PC-3 (cell line): ENCODE data around the gene CERS1. TPM values are rescaled to one million over a fixed set of nuclear protein-coding genes. Genes with fewer than 3 reads are reported as not detected.

Source experiments
- ATAC-seq: fragments of 200-7000 bp; cut with Tn5 transposase; 2 replicates; pipeline ENCODE4 v1.9.1; 2020; ENCODE audit warnings: mild to moderate bottlenecking, moderate library complexity
- BruUV-seq: library from RNA; stranded (reverse); fragments of 400-500 nt; replicated peaks from 2 replicates; lab custom pipeline; 2021; lab: Mats Ljungman, UMichigan
- CTCF ChIA-PET: fragments of 300-600 bp; sonication (Branson Sonifier 250); formaldehyde crosslinking; loops from one replicate; lab custom pipeline; 2022; ENCODE audit warnings: antibody characterized with exemption; lab: Charles Lee
- POLR2A ChIA-PET: fragments of 300-600 bp; sonication (Branson Sonifier 250); formaldehyde crosslinking; loops from one replicate; lab custom pipeline; 2022; ENCODE audit warnings: antibody characterized with exemption; ENCODE audit not compliant: unreplicated experiment; lab: Charles Lee
- DNase-seq: peaks from one replicate; pipeline ENCODE4 v3.0.0-alpha.2; 2015
- H2AFZ ChIP-seq: fragments of 300-600 bp; sonication (generic); 2 replicates; pipeline ENCODE4 v1.6.0; 2016; ENCODE audit warnings: antibody characterized with exemption, low read length
- H3F3A ChIP-seq: fragments of 300-600 bp; sonication (generic); one replicate; pipeline ENCODE4 v1.6.0; 2017; ENCODE audit warnings: antibody characterized with exemption, low read length, control low read depth, mild to moderate bottlenecking; ENCODE audit not compliant: unreplicated experiment
- H3K27ac ChIP-seq: fragments of 300-600 bp; sonication (generic); 2 replicates; pipeline ENCODE4 v1.5.1; 2016; ENCODE audit warnings: mild to moderate bottlenecking, low read length
- H3K27me3 ChIP-seq: fragments of 300-600 bp; sonication (generic); 2 replicates; pipeline ENCODE4 v1.6.1; 2016; ENCODE audit warnings: low read length, mixed read lengths
- H3K36me3 ChIP-seq: fragments of 300-600 bp; sonication (generic); 2 replicates; pipeline ENCODE4 v1.6.1; 2016; ENCODE audit warnings: low read depth, mixed run types, low read length, mixed read lengths
- H3K4me1 ChIP-seq: fragments of 300-600 bp; sonication (generic); 2 replicates; pipeline ENCODE4 v1.5.1; 2016; ENCODE audit warnings: low read length; ENCODE audit not compliant: insufficient read depth
- H3K4me2 ChIP-seq: fragments of 300-600 bp; sonication (generic); 2 replicates; pipeline ENCODE4 v1.6.0; 2016; ENCODE audit warnings: low read length
- H3K4me3 ChIP-seq: fragments of 300-600 bp; sonication (generic); 2 replicates; pipeline ENCODE4 v1.5.1; 2016; ENCODE audit warnings: mild to moderate bottlenecking, low read length, mixed read lengths
- H3K79me2 ChIP-seq: fragments of 300-600 bp; sonication (generic); 2 replicates; pipeline ENCODE4 v1.6.1; 2017; ENCODE audit warnings: low read length, mixed read lengths
- H3K9ac ChIP-seq: fragments of 300-600 bp; sonication (generic); 2 replicates; pipeline ENCODE4 v1.6.0; 2016; ENCODE audit warnings: mild to moderate bottlenecking, low read length
- H3K9me2 ChIP-seq: fragments of 300-600 bp; sonication (generic); replicated peaks from 2 replicates; pipeline ENCODE4 v1.6.1; 2016; ENCODE audit warnings: mixed run types, low read length, mixed read lengths
- H3K9me3 ChIP-seq: fragments of 300-600 bp; sonication (generic); 2 replicates; pipeline ENCODE4 v1.6.1; 2016; ENCODE audit warnings: low read length, mixed read lengths
- H4K20me1 ChIP-seq: fragments of 300-600 bp; sonication (generic); 2 replicates; pipeline ENCODE4 v1.6.1; 2016; ENCODE audit warnings: low read length, mixed read lengths
- CTCF ChIP-seq: fragments of 300-600 bp; sonication (generic); conservative IDR thresholded peaks from 2 replicates; pipeline ENCODE4 v1.5.1; 2017; ENCODE audit warnings: antibody characterized with exemption, low read depth, mild to moderate bottlenecking, low read length
- EZH2 ChIP-seq: fragments of 300-600 bp; sonication (generic); IDR thresholded peaks from one replicate; pipeline ENCODE4 v1.6.1; 2017; ENCODE audit warnings: antibody characterized with exemption, mild to moderate bottlenecking, low read length; ENCODE audit not compliant: unreplicated experiment
- EZH2phosphoT487 ChIP-seq: fragments of 300-600 bp; sonication (generic); IDR thresholded peaks from 2 replicates; pipeline ENCODE4 v1.6.1; 2018; ENCODE audit warnings: mild to moderate bottlenecking, antibody characterized with exemption, low read length, borderline replicate concordance
- intact Hi-C: fragments of 100-400 bp; cut with micrococcal nuclease; formaldehyde crosslinking; loops from 2 replicates; pipeline ENCODE4 v1.9.0; 2023
- total RNA-seq: library from RNA; depleted of rRNA; stranded (reverse); fragments of >200 nt; gene quantifications from 2 replicates; pipeline ENCODE4 v1.2.3, GENCODE V29; 2014

The CERS1 gene
- total RNA-seq, 1 experiment from 2014 or later, result 0.95 TPM

- Histone ChIP-seq H3K79me2 (no peaks in the 10 kb centered on the region), H4K20me1 (peaks cover 3% of the 10 kb centered on the region; the same call in 1 of the 2 replicates), H3K4me2 (no peak overlapping the region), H3F3A (no peaks in the 10 kb centered on the region), H2AFZ (no peak overlapping the region), H3K9me2 (no peaks in the 10 kb centered on the region), H3K4me3 (no peak overlapping the region), H3K36me3 (peaks cover 67% of the 10 kb centered on the region), H3K9ac (no peak overlapping the region), H3K27ac (no peak overlapping the region), H3K9me3 (no peaks in the 10 kb centered on the region), H3K27me3 (no peaks in the 10 kb centered on the region), H3K4me1 (no peaks in the 10 kb centered on the region)
- ChIA-PET POLR2A (no interaction called here), CTCF (no interaction called here)
- no peak for TF ChIP-seq EZH2phosphoT487
- TF ChIP-seq EZH2, result no peak
- no peak for TF ChIP-seq CTCF
- ATAC-seq, result no peak
- DNase-seq, result no peak
- no TSS peak for BruUV-seq
- intact Hi-C loops, result no loop called here
These were observed 32.7 kb downstream of the CERS1 start for GRCh38 chr19:18862976-18863842.

GRCh38 chr19:18861917-18862316 is 34.0 kb downstream of the CERS1 start:
- DNase-seq (no peak), ATAC-seq (no peak)
- CTCF ChIA-PET, result no interaction called here
- Histone ChIP-seq H3K27ac (no peak overlapping the region), H3K4me2 (no peak overlapping the region), H3K9ac (no peak overlapping the region), H3K4me3 (no peak overlapping the region), H3K36me3 (peaks cover 63% of the 10 kb centered on the region), H2AFZ (no peak overlapping the region), H3F3A (no peaks in the 10 kb centered on the region), H4K20me1 (peaks cover 3% of the 10 kb centered on the region; the same call in 1 of the 2 replicates), H3K9me2 (no peaks in the 10 kb centered on the region), H3K27me3 (no peaks in the 10 kb centered on the region), H3K9me3 (no peaks in the 10 kb centered on the region), H3K4me1 (no peaks in the 10 kb centered on the region), H3K79me2 (no peaks in the 10 kb centered on the region)
- no TSS peak for BruUV-seq
- no peak for TF ChIP-seq CTCF
- TF ChIP-seq EZH2, result no peak
- TF ChIP-seq EZH2phosphoT487, result no peak
- POLR2A ChIA-PET, result interaction anchor here (0.6 kb wide), 1 partner anchor 81 kb away, joined by 3 read pairs; no protein-coding TSS in a partner anchor
- intact Hi-C loops, result no loop called here

- CTCF ChIA-PET, result no interaction called here
- H3K9me3 ChIP-seq, result no peaks in the 10 kb centered on the region
- H3K9ac ChIP-seq, result no peak overlapping the region
- no peak overlapping the region for H3K4me3 ChIP-seq
- DNase-seq (no peak), ATAC-seq (no peak)
- no peak for TF ChIP-seq EZH2
- TF ChIP-seq CTCF, result no peak
- no peak for TF ChIP-seq EZH2phosphoT487
- no peaks in the 10 kb centered on the region for H3K9me2 ChIP-seq
- H3K4me2 ChIP-seq, result no peak overlapping the region
- peaks cover 67% of the 10 kb centered on the region for H3K36me3 ChIP-seq
- H3K4me1 ChIP-seq, result no peaks in the 10 kb centered on the region
- H3F3A ChIP-seq, result no peaks in the 10 kb centered on the region
- H4K20me1 ChIP-seq, result no peaks in the 10 kb centered on the region
- no peak overlapping the region for H3K27ac ChIP-seq
- H3K79me2 ChIP-seq, result no peaks in the 10 kb centered on the region
- BruUV-seq, result no TSS peak
- intact Hi-C loops, result no loop called here
- POLR2A ChIA-PET, result no interaction called here
- no peak overlapping the region for H2AFZ ChIP-seq
- H3K27me3 ChIP-seq, result no peaks in the 10 kb centered on the region
These were observed 34.7 kb downstream of the CERS1 start for GRCh38 chr19:18861235-18861634.
